Thoracic aorta (tissue), 2 donors: ENCODE results near the gene CYTIP. TPM values are rescaled to one million over a fixed set of nuclear protein-coding genes. Genes with fewer than 3 reads are reported as not detected.

Experiments
- ATAC-seq: fragments of 150-250 bp; one replicate; pipeline ENCODE4 v1.8.0; 2017; ENCODE audit warnings: low read depth; ENCODE audit not compliant: insufficient number of reproducible peaks, low FRiP score
- DNase-seq: peaks from one replicate; pipeline ENCODE4 v3.0.0-alpha.2; 2020; ENCODE audit warnings: low spot score
- H3K27ac ChIP-seq, 2 donors: fragments of 200-600 bp; sonication (generic); 1 replicate in 1 of 2; 2 replicates in 1 of 2; pipeline ENCODE4 v1.5.1; 2016; ENCODE audit warnings: mild to moderate bottlenecking in 2 of 2, moderate library complexity in 2 of 2
- H3K27me3 ChIP-seq: fragments of 200-600 bp; sonication (generic); replicated peaks from 2 replicates; pipeline ENCODE4 v1.6.0; 2016; ENCODE audit warnings: mild to moderate bottlenecking; ENCODE audit not compliant: insufficient read depth
- H3K36me3 ChIP-seq: fragments of 200-600 bp; sonication (generic); one replicate; pipeline ENCODE4 v1.5.1; 2016
- H3K4me1 ChIP-seq, 2 donors: fragments of 200-600 bp; sonication (generic); 1 replicate in 1 of 2; 2 replicates in 1 of 2; pipeline versions ENCODE4 v1.5.1 to v1.6.0; 2016; ENCODE audit warnings: low read depth in 2 of 2, mild to moderate bottlenecking in 1 of 2; ENCODE audit not compliant: control insufficient read depth in 1 of 2
- H3K4me3 ChIP-seq: fragments of 200-600 bp; sonication (generic); 2 replicates; pipeline ENCODE4 v1.5.1; 2016; ENCODE audit warnings: mild to moderate bottlenecking
- H3K9me3 ChIP-seq: fragments of 200-600 bp; sonication (generic); 2 replicates; pipeline ENCODE4 v1.5.1; 2016
- CTCF ChIP-seq: fragments of 200-600 bp; sonication (generic); IDR thresholded peaks from one replicate; pipeline ENCODE4 v1.5.1; 2019; ENCODE audit warnings: antibody characterized with exemption
- total RNA-seq, 2 donors: library from RNA; depleted of rRNA; stranded (reverse); fragments of >200 nt; gene quantifications; one replicate each; pipeline versions ENCODE4 v1.1.0 to v1.2.3, GENCODE V29; 2016

The CYTIP gene
- total RNA-seq, 2 donors from 2014 or later = 4.5 to 21.2 TPM

- no peaks in the 10 kb centered on the region for H3K9me3 ChIP-seq
- H3K36me3 ChIP-seq = no peaks in the 10 kb centered on the region
- H3K4me1 ChIP-seq = no peaks in the 10 kb centered on the region
- ATAC-seq = no peak
- H3K27me3 ChIP-seq = no peaks in the 10 kb centered on the region
- no peak overlapping the region for H3K4me3 ChIP-seq
- no peak for TF ChIP-seq CTCF
- H3K27ac ChIP-seq = no peak overlapping the region
- no peak for DNase-seq
Measured at GRCh38 chr2:157477919-157478318, 34.0 kb upstream of the CYTIP start.

- H3K4me1 ChIP-seq = no peaks in the 10 kb centered on the region
- no peaks in the 10 kb centered on the region for H3K36me3 ChIP-seq
- H3K27me3 ChIP-seq = no peaks in the 10 kb centered on the region
- no peak for ATAC-seq
- no peak overlapping the region for H3K27ac ChIP-seq
- H3K9me3 ChIP-seq = no peaks in the 10 kb centered on the region
- no peak for DNase-seq
- no peak overlapping the region for H3K4me3 ChIP-seq
- TF ChIP-seq CTCF = no peak
Measured at GRCh38 chr2:157476953-157477709, 33.2 kb upstream of the CYTIP start.

- Histone ChIP-seq H3K27me3 (no peaks in the 10 kb centered on the region), H3K36me3 (no peaks in the 10 kb centered on the region), H3K9me3 (no peaks in the 10 kb centered on the region), H3K27ac (no peak overlapping the region), H3K4me1 (no peaks in the 10 kb centered on the region), H3K4me3 (no peak overlapping the region)
- TF ChIP-seq CTCF = no peak
- ATAC-seq (no peak), DNase-seq (no peak)
Measured at GRCh38 chr2:157475722-157476390, 32.0 kb upstream of the CYTIP start.

- Histone ChIP-seq H3K27ac (no peak overlapping the region), H3K27me3 (no peaks in the 10 kb centered on the region), H3K9me3 (no peaks in the 10 kb centered on the region), H3K4me1 (no peaks in the 10 kb centered on the region), H3K4me3 (no peak overlapping the region), H3K36me3 (no peaks in the 10 kb centered on the region)
- TF ChIP-seq CTCF = no peak
- DNase-seq (no peak), ATAC-seq (no peak)
Measured at GRCh38 chr2:157473581-157473980, 29.7 kb upstream of the CYTIP start.

GRCh38 chr2:157471078-157471477 lies 27.2 kb upstream of the CYTIP start:
- DNase-seq (no peak), ATAC-seq (no peak)
- H3K27me3 ChIP-seq = no peaks in the 10 kb centered on the region
- TF ChIP-seq CTCF = no peak
- H3K4me3 ChIP-seq = no peak overlapping the region
- H3K36me3 ChIP-seq = no peaks in the 10 kb centered on the region
- H3K9me3 ChIP-seq = no peaks in the 10 kb centered on the region
- H3K4me1 ChIP-seq = no peaks in the 10 kb centered on the region
- no peak overlapping the region for H3K27ac ChIP-seq
